VCaP (cell line): ENCODE data around the gene CRTC2.

Source experiments
- H3K27ac ChIP-seq: fragments of 450-650 bp; 2 replicates; pipeline ENCODE4 v1.5.1; 2017
- TF ChIP-seq, protein P1 (sequence below): fragments of 450-650 bp; conservative IDR thresholded peaks from 2 replicates; pipeline ENCODE4 v1.5.1; 2017; ENCODE audit warnings: mild to moderate bottlenecking, moderate library complexity

CRTC2 gene

DNA sequence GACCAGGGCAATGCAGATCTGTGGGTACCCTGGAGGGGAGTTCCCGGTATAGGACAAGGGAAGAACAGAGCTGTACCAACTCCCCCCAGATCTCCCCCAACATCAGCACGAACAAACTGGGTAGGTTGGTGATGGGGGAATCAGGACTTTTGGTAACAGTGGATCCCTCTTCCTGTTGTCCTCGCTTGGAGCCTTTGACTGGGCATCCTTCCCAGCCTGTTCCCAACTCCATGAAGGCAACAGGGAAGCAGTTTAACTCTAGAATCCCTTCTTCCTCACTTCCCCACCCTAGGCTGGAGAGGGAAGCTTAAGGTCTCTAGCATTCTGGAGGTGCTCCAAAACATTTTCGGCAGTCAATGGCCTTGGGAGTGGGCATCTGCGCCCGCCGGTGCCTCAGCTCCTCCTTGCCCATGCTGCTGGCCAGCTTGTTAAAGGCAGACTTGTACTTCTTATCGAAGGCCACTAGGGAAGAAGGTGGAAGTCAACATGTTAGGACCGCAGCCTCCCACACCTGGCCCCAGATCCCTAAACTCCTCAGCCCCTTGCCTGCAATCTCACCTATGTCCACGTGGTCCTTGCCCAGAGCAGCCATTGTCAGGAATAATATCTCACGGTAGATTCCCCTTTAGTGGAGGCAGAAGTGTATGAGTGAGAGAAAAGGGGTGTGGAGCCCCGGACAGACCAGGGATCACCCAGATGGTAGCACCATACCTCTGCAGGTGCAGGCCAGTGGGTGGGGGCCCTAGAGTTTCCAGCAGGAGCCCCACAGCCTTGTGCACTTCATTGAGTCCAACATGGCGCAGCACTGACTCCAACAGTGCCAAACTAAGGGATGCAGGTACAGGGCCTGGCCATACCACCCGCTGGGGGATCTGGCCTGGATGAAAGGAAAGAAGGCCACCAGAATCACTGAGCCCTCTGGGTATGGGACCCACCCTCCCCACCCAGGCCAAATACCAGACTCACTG lies 28.1 kb downstream of the CRTC2 start:
- no peak overlapping the region for H3K27ac ChIP-seq
- TF ChIP-seq, protein P1, sequence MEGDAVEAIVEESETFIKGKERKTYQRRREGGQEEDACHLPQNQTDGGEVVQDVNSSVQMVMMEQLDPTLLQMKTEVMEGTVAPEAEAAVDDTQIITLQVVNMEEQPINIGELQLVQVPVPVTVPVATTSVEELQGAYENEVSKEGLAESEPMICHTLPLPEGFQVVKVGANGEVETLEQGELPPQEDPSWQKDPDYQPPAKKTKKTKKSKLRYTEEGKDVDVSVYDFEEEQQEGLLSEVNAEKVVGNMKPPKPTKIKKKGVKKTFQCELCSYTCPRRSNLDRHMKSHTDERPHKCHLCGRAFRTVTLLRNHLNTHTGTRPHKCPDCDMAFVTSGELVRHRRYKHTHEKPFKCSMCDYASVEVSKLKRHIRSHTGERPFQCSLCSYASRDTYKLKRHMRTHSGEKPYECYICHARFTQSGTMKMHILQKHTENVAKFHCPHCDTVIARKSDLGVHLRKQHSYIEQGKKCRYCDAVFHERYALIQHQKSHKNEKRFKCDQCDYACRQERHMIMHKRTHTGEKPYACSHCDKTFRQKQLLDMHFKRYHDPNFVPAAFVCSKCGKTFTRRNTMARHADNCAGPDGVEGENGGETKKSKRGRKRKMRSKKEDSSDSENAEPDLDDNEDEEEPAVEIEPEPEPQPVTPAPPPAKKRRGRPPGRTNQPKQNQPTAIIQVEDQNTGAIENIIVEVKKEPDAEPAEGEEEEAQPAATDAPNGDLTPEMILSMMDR, result no peak

DNA sequence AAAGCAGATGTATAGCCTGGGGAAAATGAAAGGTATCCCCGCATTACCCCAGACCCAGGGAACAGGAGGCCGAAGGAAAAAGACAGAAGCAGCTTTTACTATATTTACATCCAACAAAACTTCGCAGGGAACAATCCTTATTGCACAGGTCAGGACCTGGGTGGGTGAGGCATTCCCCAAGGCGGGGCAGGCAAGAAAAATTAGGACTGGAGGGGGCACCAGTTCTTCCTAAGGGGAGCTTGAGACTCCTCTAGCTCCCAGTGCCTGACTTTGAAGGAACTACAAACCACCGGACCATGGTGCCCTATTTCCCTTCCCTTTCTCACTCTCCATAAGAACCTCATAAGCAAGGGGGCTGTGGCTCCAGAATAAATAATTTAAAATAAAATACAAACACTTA lies 29.0 kb downstream of the CRTC2 start:
- H3K27ac ChIP-seq, result no peak overlapping the region
- TF ChIP-seq, protein P1, result no peak

DNA sequence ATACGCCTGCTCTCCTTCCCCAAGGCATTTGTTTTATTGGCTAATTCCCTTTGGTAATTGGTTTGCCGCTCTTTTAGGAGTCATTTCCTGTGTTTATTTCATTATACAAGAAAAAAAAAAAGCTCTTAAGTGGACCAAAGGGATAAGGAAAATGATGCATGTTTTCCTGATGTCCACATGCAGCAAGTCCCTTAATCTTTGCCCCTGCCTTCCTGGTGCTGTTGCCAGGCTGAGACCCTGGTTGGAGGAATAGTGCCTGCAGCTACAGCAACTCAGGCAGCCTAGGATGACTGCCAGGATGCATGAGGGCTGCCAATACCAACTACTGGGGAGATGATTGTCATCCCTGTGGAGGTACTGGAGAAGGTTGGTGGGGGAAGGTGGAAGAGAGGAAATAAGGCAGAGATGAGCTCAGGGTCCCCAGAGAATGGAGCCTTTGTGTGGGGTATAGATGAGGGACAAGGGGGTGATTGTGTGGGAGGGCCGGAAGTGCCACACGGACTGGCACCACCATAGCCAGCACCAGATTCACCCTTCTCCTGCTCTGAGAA lies 29.5 kb downstream of the CRTC2 start:
- TF ChIP-seq, protein P1, result no peak
- no peak overlapping the region for H3K27ac ChIP-seq

DNA sequence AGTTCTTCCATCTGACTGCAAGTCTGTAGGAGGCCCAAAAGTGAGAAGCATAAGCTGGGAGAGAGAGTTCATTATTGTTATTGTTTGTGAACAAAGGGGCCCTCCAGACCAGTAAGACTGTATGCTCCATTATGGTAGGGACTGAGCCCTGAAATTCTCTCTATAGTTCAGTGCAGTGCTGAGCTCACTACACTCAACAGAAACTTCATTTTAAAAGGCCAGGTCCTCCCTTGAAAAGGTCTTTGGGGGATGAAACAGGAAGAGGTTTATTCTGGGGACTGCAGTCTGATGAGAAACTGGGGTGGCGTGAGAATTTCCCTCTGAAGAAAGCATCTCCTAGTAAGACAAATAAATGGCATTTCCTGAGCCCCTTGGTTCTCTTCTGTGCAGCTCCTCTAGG lies 30.2 kb downstream of the CRTC2 start:
- TF ChIP-seq, protein P1, result no peak
- H3K27ac ChIP-seq, result no peak overlapping the region

DNA sequence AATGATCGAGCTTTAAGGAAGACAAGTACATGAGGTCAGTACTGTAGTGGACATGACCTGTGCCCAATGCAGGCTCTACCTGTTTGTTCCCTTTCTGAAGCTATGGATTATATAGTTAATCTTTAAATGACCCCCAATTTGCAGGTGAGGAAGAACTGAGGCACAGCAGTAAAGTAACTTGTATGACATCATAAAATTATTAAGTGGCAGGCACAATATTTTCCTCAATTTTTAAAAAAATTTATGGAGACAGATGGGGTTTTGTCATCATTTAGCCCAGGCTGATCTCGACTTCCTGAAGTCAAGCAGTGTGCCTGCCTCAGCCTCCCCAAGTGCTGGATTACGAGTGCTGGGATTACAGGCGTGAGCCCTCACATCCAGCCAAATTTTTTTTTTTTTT lies 32.0 kb downstream of the CRTC2 start:
- TF ChIP-seq, protein P1, result no peak
- H3K27ac ChIP-seq, result no peak overlapping the region

DNA sequence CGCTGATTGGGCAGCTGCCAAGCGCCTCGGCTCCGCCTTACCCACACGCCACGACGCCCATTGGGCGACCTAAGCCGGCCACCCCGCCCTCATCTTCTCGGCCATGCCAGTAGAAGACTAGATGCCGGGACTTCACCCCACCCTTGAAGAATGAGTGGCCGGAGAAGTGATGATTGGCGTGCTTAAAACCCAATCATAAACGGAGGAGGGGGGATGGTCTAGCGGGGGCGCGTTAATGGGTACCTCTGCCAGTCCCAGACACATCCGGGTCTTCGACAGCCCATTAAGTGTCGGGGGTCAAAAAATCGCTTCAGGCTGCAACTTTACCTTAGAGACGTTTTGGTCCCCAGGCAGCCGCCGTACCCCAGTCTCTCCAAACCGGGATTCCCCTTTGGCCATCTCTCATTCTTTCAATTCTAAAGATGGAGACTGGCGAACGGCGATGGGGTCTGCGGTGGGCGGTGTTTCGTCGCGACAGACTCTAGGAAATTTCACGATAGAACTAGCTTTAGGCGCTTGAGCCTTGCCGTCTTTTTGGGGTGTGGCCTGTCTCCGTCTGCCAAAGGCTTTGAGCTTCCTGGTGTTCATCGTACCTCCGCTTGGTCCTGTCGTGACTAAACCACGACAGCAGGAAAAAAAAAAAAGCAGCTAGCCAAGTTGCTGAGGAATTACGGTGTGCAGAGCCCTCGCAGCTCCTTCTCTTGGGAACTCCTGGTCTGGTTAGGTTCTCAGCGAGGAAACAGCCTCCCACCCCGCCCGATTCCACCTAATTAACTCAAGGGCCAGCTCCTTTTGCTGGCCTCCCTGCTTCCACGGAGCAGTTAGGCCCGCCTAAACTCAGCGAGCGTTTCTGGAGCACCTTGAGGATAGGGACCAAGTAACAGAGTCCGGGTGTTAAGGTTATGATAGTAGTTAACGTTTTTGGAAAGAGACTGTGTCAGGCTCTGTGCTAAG lies 35.2 kb downstream of the CRTC2 start, which contains the start of gene GATAD2B:
Gene GATAD2B (minus strand): TSS at position 1 of the 954 bp plus-strand sequence. CDS start 94,625 bp downstream, outside the sequence.
- H3K27ac ChIP-seq, result peak within 1 kb of the TSS; percentile 96
- TF ChIP-seq, protein P1, result no peak
